Small intestine (tissue), 7 donors: ENCODE measurements around the gene DAG1. TPM values are rescaled to one million over a fixed set of nuclear protein-coding genes. Genes with fewer than 3 reads are reported as not detected.

Source experiments
- DNase-seq, 2 donors: peaks; one replicate each; pipeline versions ENCODE4 v3.0.0 to v3.0.0-alpha.2; 2013
- FAIRE-seq: peaks from 2 replicates; lab custom pipeline; 2012; peaks lifted over from hg19 to GRCh38; lab: Jason Lieb, UNC
- H3K27ac ChIP-seq, 3 donors: one replicate each; pipeline ENCODE4 v1.5.1; 2013; ENCODE audit warnings: low read length in 2 of 3, mild to moderate bottlenecking in 2 of 3, control low read depth in 1 of 3, inconsistent platforms in 1 of 3, low read depth in 1 of 3, moderate library complexity in 1 of 3
- H3K27me3 ChIP-seq, 3 donors: one replicate each; pipeline ENCODE4 v1.6.1; 2013; ENCODE audit warnings: low read length in 3 of 3, inconsistent platforms in 1 of 3; ENCODE audit not compliant: control insufficient read depth in 3 of 3, insufficient read depth in 3 of 3
- H3K36me3 ChIP-seq, 3 donors: one replicate each; pipeline ENCODE4 v1.6.1; 2013; ENCODE audit warnings: low read length in 3 of 3, inconsistent platforms in 1 of 3, low read depth in 1 of 3, mild to moderate bottlenecking in 1 of 3, moderate library complexity in 1 of 3; ENCODE audit not compliant: control insufficient read depth in 3 of 3, insufficient read depth in 2 of 3
- H3K4me1 ChIP-seq, 3 donors: one replicate each; pipeline ENCODE4 v1.6.1; 2013; ENCODE audit warnings: low read length in 2 of 3, inconsistent platforms in 1 of 3, low read depth in 1 of 3, mild to moderate bottlenecking in 1 of 3, moderate library complexity in 1 of 3; ENCODE audit not compliant: control insufficient read depth in 3 of 3, insufficient read depth in 2 of 3
- H3K4me3 ChIP-seq, 3 donors: one replicate each; pipeline ENCODE4 v1.5.1; 2013; ENCODE audit warnings: low read length in 3 of 3, control low read depth in 1 of 3, inconsistent platforms in 1 of 3, low read depth in 1 of 3, mild to moderate bottlenecking in 1 of 3, moderate library complexity in 1 of 3
- H3K9me3 ChIP-seq, 2 donors: one replicate each; pipeline ENCODE4 v1.6.1; 2013; ENCODE audit warnings: low read depth in 1 of 2, low read length in 1 of 2; ENCODE audit not compliant: control insufficient read depth in 2 of 2, insufficient read depth in 1 of 2
- WGBS, 3 donors: extraction: QIAGEN DNeasy Blood & Tissue Kit; methylation state at CpG; one replicate each; pipeline ENCODE4 v1.1.7; 2013; 5-methylcytosine and 5-hydroxymethylcytosine counted together
- polyA plus RNA-seq, 4 donors: library from polyadenylated mRNA; stranded (reverse) in 3 of 4; unstranded in 1 of 4; fragments of 200-250 nt in 3 of 4; fragments of 120-200 nt in 1 of 4; gene quantifications; one replicate each; pipeline versions ENCODE4 v1.2.1 to v1.2.3, GENCODE V29; 2013
- donor health status: healthy with polysubstance abuse.
- donor health status: control.
- donor health status: control.
- donor health status: Bipolar disorder and iron deficiency.
- donor health status: healthy.

DAG1 gene
- polyA plus RNA-seq, 4 donors = 3.8 to 42.6 (median 23.8) TPM

- no peak for FAIRE-seq
- no peaks in the 10 kb centered on the region for H3K4me1 ChIP-seq
- 87 to 91% (median 88%) methylated on average over 8 of the region's 8 CpGs for WGBS, 3 donors
- no peaks in the 10 kb centered on the region for H3K9me3 ChIP-seq
- no peak for DNase-seq
- no peak overlapping the region for H3K4me3 ChIP-seq
- no peak overlapping the region for H3K27ac ChIP-seq
- no peaks in the 10 kb centered on the region for H3K27me3 ChIP-seq
- H3K36me3 ChIP-seq = peaks cover 6 to 47% (median 12%) of the 10 kb centered on the region in 3 donors
Observed at GRCh38 chr3:49530701-49531100, 60.6 kb downstream of the DAG1 start.

- no peak overlapping the region for H3K4me3 ChIP-seq
- FAIRE-seq = no peak
- no peaks in the 10 kb centered on the region for H3K9me3 ChIP-seq
- H3K4me1 ChIP-seq = no peaks in the 10 kb centered on the region
- no peaks in the 10 kb centered on the region for H3K27me3 ChIP-seq
- WGBS, 3 donors = 87 to 93% (median 92%) methylated on average over 10 of the region's 10 CpGs
- peaks cover 6 to 49% (median 12%) of the 10 kb centered on the region in 3 donors for H3K36me3 ChIP-seq
- H3K27ac ChIP-seq = no peak overlapping the region
- DNase-seq = no peak
Observed at GRCh38 chr3:49531218-49531617, 61.2 kb downstream of the DAG1 start.

GRCh38 chr3:49531715-49532114 lies 61.6 kb downstream of the DAG1 start:
- H3K4me1 ChIP-seq = no peaks in the 10 kb centered on the region
- FAIRE-seq = no peak
- no peak for DNase-seq
- H3K9me3 ChIP-seq = no peaks in the 10 kb centered on the region
- H3K27me3 ChIP-seq = no peaks in the 10 kb centered on the region
- WGBS, 3 donors = 91 to 98% (median 95%) methylated on average over 16 of the region's 16 CpGs
- H3K27ac ChIP-seq = no peak overlapping the region
- no peak overlapping the region for H3K4me3 ChIP-seq
- H3K36me3 ChIP-seq = peaks cover 6 to 49% (median 12%) of the 10 kb centered on the region in 3 donors

- 91 to 97% (median 94%) methylated on average over 13 of the region's 13 CpGs for WGBS, 3 donors
- DNase-seq = no peak
- no peaks in the 10 kb centered on the region for H3K4me1 ChIP-seq
- H3K27me3 ChIP-seq = no peaks in the 10 kb centered on the region
- FAIRE-seq = no peak
- H3K9me3 ChIP-seq = no peaks in the 10 kb centered on the region
- no peak overlapping the region for H3K27ac ChIP-seq
- H3K36me3 ChIP-seq = peaks cover 6 to 49% (median 12%) of the 10 kb centered on the region in 3 donors
- H3K4me3 ChIP-seq = no peak overlapping the region
Observed at GRCh38 chr3:49533031-49533430, 63.0 kb downstream of the DAG1 start.

- Histone ChIP-seq H3K4me1 (no peaks in the 10 kb centered on the region), H3K27ac (peak overlapping the region in 1 of 3 donors; percentile 56), H3K4me3 (no peak overlapping the region), H3K9me3 (no peaks in the 10 kb centered on the region), H3K27me3 (no peaks in the 10 kb centered on the region), H3K36me3 (peaks cover 6 to 49% (median 12%) of the 10 kb centered on the region in 3 donors)
- no peak for FAIRE-seq
- no peak for DNase-seq
- 86 to 91% (median 87%) methylated on average over 9 of the region's 9 CpGs for WGBS, 3 donors
Observed at GRCh38 chr3:49533786-49534519, 63.9 kb downstream of the DAG1 start.

GRCh38 chr3:49534581-49535441 lies 64.7 kb downstream of the DAG1 start:
- H3K4me1 ChIP-seq = no peaks in the 10 kb centered on the region
- peak in 1 of 2 donors; percentile 18 for DNase-seq
- H3K36me3 ChIP-seq = peaks cover 6 to 49% (median 12%) of the 10 kb centered on the region in 3 donors
- H3K27me3 ChIP-seq = no peaks in the 10 kb centered on the region
- no peaks in the 10 kb centered on the region for H3K9me3 ChIP-seq
- H3K4me3 ChIP-seq = no peak overlapping the region
- H3K27ac ChIP-seq = no peak overlapping the region
- WGBS, 3 donors = 82 to 88% (median 84%) methylated on average over 14 of the region's 14 CpGs
- no peak for FAIRE-seq

- Histone ChIP-seq H3K9me3 (no peaks in the 10 kb centered on the region), H3K27me3 (no peaks in the 10 kb centered on the region), H3K36me3 (peaks cover 4 to 42% (median 12%) of the 10 kb centered on the region in 3 donors), H3K4me3 (no peak overlapping the region), H3K27ac (no peak overlapping the region), H3K4me1 (peaks cover 0 to 7% (median 0%) of the 10 kb centered on the region in 3 donors)
- DNase-seq (no peak), FAIRE-seq (no peak)
- 41 to 55% (median 53%) methylated on average over 7 of the region's 7 CpGs for WGBS, 3 donors
Observed at GRCh38 chr3:49535971-49536874, 66.2 kb downstream of the DAG1 start.
